Measurements from ENCODE around the gene AGPS. TPM values are rescaled to one million over a fixed set of nuclear protein-coding genes. Genes with fewer than 3 reads are reported as not detected.
A peak's percentile ranks its signal among the peaks of the same experiment; 100 is the strongest.

AGPS gene
- total and polyA plus RNA-seq, 10 of the 15 experiments (the other 5 are each of a cell fraction or from before 2014, with no cell fraction given) = 7.9 to 54.2 (median 38.7) TPM

DNA sequence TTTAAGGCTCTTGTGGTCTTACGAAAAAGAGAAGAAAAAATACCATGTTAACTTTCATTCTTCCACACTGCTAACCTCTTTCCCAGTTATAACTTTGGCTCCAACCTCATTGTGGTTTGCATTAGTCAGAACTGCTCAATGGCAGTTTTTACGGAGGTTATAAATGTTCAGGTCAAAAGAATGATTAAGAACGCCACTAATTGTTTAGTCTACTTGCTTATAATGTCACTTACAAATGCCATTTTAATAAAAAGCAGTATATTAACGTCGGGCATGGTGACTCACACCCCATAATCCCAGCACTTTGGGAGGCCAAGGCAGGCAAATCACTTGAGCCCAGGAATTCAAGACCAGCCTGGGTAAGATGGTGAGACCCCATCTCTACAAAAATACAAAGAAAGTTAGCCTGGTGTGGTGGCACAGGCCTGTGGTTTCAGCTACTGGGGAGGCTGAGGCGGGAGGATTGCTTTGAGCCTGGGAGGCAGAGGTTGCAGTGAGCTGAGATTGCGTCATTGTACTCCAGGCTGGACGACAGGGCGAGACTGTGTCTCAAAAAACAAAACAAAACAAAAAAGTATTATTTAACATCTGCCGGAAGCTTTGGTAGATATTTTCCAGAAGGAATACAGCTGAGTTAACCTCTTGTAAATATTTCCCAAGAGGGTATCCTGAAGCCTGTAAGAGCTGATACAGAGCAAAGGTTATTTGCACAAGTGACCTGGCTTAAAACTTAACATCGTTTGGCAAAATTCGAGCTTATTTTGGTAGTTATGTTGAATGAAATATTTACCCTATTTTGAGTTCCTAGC, 5.1 kb downstream of the AGPS start (continued):
- TF ChIP-seq IKZF2 (IDR thresholded peaks at IDR 0.05) = peak; percentile 42 to 54; a peak in 2 of 4 replicates
- no peak for TF ChIP-seq MYC (IDR thresholded peaks at IDR 0.05; ENCODE audit: insufficient read depth, insufficient read length, insufficient replicate concordance, low read length, severe bottlenecking)
- TF ChIP-seq ATF7 (IDR thresholded peaks at IDR 0.05; ENCODE audit: low read depth) = no peak
- TF ChIP-seq, protein P1, sequence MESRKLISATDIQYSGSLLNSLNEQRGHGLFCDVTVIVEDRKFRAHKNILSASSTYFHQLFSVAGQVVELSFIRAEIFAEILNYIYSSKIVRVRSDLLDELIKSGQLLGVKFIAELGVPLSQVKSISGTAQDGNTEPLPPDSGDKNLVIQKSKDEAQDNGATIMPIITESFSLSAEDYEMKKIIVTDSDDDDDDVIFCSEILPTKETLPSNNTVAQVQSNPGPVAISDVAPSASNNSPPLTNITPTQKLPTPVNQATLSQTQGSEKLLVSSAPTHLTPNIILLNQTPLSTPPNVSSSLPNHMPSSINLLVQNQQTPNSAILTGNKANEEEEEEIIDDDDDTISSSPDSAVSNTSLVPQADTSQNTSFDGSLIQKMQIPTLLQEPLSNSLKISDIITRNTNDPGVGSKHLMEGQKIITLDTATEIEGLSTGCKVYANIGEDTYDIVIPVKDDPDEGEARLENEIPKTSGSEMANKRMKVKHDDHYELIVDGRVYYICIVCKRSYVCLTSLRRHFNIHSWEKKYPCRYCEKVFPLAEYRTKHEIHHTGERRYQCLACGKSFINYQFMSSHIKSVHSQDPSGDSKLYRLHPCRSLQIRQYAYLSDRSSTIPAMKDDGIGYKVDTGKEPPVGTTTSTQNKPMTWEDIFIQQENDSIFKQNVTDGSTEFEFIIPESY (IDR thresholded peaks at IDR 0.05) = no peak
- TF ChIP-seq NBN (IDR thresholded peaks at IDR 0.05) = no peak
- TF ChIP-seq MTA3 (IDR thresholded peaks at IDR 0.05; ENCODE audit: borderline replicate concordance, low read length) = no peak
- no peak for TF ChIP-seq ZSCAN29 (IDR thresholded peaks at IDR 0.05)
- peak; percentile 58 for TF ChIP-seq JUNB (IDR thresholded peaks at IDR 0.05)
- no peak for TF ChIP-seq EZH2 (IDR thresholded peaks at IDR 0.05; ENCODE audit: borderline replicate concordance, control insufficient read depth, low read depth, low read length)
- 0 out of 2 replicates have a peak, but pooled peaks have one; percentile 19 for TF ChIP-seq MTA2 (IDR thresholded peaks at IDR 0.05; ENCODE audit: low read depth)
- no peak for TF ChIP-seq SIX5 (IDR thresholded peaks at IDR 0.05; ENCODE audit: low read depth, low read length, severe bottlenecking)
- TF ChIP-seq KAT2A (conservative IDR thresholded peaks at IDR 0.05; ENCODE audit: control insufficient read depth, low read depth, low read length) = no peak
- no peak for TF ChIP-seq CBX5 (IDR thresholded peaks at IDR 0.05; ENCODE audit: low read depth)
- TF ChIP-seq FOXM1 (IDR thresholded peaks at IDR 0.05; ENCODE audit: low read depth, low read length) = peak; percentile 53; the same call in 1 of the 2 replicates
- no peak for TF ChIP-seq CHD4 (IDR thresholded peaks at IDR 0.05)
- peak; percentile 37; the same call in 1 of the 2 replicates for TF ChIP-seq IKZF1 (conservative IDR thresholded peaks at IDR 0.05)
- no peak for TF ChIP-seq PML (IDR thresholded peaks at IDR 0.05; ENCODE audit: low read length)
- no peak for TF ChIP-seq ZBED1 (IDR thresholded peaks at IDR 0.05; ENCODE audit: borderline replicate concordance)
- TF ChIP-seq CBFB (IDR thresholded peaks at IDR 0.05; ENCODE audit: low read depth) = peak; percentile 57; the same call in 1 of the 2 replicates
- no peak for TF ChIP-seq NFYB (IDR thresholded peaks at IDR 0.05; ENCODE audit: insufficient read depth, low read depth, low read length)
- TF ChIP-seq POU2F2 (IDR thresholded peaks at IDR 0.05; ENCODE audit: borderline replicate concordance, low read depth, low read length) = no peak
- TF ChIP-seq NFXL1 (IDR thresholded peaks at IDR 0.05; ENCODE audit: borderline replicate concordance) = no peak
- no peak for TF ChIP-seq RFX5 (IDR thresholded peaks at IDR 0.05; ENCODE audit: low read depth, low read length)
- no peak for TF ChIP-seq JUND (IDR thresholded peaks at IDR 0.05; ENCODE audit: low read depth, low read length)
- peak; percentile 16; the same call in 1 of the 2 replicates for TF ChIP-seq DPF2 (IDR thresholded peaks at IDR 0.05)
- TF ChIP-seq PAX8 (IDR thresholded peaks at IDR 0.05) = no peak
- TF ChIP-seq, protein P2, sequence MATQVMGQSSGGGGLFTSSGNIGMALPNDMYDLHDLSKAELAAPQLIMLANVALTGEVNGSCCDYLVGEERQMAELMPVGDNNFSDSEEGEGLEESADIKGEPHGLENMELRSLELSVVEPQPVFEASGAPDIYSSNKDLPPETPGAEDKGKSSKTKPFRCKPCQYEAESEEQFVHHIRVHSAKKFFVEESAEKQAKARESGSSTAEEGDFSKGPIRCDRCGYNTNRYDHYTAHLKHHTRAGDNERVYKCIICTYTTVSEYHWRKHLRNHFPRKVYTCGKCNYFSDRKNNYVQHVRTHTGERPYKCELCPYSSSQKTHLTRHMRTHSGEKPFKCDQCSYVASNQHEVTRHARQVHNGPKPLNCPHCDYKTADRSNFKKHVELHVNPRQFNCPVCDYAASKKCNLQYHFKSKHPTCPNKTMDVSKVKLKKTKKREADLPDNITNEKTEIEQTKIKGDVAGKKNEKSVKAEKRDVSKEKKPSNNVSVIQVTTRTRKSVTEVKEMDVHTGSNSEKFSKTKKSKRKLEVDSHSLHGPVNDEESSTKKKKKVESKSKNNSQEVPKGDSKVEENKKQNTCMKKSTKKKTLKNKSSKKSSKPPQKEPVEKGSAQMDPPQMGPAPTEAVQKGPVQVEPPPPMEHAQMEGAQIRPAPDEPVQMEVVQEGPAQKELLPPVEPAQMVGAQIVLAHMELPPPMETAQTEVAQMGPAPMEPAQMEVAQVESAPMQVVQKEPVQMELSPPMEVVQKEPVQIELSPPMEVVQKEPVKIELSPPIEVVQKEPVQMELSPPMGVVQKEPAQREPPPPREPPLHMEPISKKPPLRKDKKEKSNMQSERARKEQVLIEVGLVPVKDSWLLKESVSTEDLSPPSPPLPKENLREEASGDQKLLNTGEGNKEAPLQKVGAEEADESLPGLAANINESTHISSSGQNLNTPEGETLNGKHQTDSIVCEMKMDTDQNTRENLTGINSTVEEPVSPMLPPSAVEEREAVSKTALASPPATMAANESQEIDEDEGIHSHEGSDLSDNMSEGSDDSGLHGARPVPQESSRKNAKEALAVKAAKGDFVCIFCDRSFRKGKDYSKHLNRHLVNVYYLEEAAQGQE (IDR thresholded peaks at IDR 0.05; ENCODE audit: low read depth, low read length) = no peak
